Hippocampal formation (tissue), 2 donors: Measurements from ENCODE around the gene SPDYA.

Experiments used
- DNase-seq, 2 donors: peaks; one replicate each; lab custom pipeline; 2025; lab: John Stamatoyannopoulos, UW

SPDYA gene

DNA sequence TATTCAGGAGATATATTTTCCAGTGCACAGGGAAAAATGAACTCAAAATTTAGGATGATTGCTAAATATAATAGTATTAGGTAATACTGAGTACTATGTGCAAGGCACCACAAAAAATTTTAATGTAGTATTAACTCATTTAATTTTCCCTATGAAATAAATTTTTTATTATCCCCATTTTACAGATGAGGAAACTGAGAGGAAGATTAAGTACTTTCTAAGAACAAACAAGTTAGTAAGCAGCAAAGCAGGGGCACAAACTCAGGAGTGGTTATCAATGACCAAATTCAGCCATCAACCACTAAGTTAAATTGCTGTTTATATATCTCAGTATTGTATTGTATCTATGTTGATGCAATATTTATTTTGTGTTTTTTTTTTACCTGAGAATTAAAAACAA, 14.2 kb downstream of the SPDYA start:
- no peak for DNase-seq

DNA sequence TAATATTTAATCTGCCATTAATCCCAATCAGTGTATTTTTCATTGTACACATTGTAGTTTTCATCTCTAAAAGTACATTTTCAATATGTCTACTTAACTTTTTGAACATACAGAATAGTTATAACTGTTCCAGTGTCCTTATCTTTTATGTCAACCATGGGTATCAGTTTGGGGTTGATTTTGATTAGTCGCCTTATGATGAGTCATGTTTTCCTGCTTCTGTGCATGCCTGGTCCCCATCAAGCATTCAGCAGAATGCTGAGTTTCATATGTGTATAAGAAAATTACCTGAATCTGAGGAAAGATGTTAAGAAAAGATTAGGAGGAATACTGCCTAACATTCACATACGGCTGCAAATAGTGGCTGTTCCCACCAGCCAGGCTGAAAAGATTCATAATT, 17.7 kb downstream of the SPDYA start:
- no peak for DNase-seq

DNA sequence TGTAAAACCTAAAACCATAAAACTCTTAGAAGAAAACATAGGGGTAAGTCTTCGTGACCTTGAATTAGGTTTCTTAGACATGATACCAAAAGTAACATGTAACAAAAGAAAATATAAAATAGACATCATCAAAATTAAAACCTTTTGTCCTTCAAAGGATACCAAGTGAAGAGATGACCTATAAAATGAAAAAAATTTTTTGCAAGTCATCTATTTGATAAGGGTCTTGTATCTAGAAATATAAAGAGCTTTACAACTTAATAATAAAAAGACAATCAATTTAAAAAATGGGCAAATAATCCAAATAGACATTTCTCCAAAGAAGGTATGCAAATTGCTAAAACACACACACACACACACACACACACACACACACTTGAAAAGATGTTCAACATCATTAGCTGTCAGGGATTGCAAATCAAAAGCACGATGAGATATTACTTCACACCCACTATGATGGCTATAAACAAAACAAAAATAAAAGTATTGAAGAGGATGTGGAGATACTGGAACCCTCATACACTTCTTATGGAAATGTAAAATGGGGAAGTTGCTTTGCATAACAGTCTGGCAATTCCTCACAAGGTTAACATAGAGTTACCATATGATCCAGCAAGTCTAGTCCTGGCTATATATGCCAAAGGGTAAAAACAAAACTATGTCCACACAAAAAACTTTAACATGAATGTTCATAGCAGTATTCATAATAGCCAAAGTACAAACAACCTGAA, 23.3 kb downstream of the SPDYA start:
- DNase-seq, result no peak

DNA sequence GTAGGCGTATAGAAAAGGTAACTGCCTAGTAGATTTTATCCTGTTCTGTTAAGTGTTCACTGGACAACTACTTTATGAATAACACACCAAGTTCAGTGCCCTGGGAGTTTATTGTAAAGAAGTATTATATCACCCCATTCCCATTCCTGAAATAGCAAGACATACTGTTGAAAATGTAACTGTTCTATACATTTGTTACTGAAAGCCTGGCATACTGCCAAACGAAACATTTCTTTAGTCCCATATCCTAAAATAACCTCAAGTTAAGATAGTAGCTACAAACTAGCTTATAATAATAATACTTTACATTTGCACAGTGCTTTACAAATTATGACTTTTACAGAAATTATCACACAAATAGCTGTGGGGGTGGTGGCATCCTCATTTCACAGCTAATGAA, 25.1 kb downstream of the SPDYA start:
- no peak for DNase-seq

DNA sequence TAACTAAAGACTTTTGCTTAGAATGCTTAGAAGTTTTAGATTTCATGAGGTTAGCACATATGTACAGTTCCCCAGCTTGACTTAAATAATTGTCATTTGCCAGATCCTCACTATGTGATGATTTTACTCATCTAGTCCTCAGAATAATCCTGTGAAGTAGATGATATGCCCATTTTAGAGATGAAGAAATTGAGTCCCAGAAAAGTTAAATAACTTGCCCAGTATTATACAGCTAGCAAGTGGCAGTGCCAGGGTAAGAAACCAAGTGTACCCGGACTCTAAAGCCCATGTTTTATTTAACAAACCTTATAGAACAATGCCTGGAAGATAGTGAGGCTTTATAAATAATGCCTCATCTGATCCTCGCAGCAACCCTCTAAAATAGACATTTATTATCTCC, 28.3 kb downstream of the SPDYA start:
- DNase-seq, result no peak

DNA sequence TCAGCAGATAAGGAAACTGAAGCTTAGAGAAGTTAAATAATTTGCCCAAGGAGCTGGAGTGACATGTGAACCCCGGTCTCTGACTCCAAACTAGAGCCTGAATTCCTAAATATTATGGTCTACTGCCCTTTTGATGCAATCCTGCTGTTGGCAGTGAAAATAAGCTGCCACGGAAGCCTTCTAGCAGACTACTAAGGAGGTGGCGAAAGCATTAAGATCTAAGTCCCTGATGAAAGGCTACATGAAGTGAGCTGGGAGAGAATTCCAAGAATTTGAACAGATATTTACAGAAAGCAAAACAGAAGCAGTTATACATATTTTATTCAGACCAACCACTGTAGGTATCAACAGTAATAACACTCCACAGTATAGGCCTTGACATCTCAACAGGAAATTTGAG, 31.4 kb downstream of the SPDYA start:
- no peak for DNase-seq

DNA sequence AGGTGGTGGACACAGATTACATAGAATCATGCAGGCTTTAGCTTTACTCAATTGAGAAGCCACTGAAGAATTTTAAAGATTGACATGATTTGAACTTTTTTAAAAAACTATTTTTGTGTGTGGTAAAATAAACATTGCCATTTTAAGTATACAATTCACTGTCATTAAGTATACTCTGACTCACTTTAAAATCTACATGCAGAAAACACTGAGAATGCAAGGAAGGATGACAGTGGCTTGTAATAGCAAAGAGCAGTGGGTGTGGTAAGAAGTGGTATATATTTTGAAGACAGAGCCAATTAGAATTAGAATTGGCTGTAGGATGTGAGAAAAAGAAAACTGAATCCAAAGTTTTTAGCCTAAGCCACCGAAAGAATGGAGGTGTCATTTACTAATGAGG, 44.6 kb downstream of the SPDYA start:
- no peak for DNase-seq

DNA sequence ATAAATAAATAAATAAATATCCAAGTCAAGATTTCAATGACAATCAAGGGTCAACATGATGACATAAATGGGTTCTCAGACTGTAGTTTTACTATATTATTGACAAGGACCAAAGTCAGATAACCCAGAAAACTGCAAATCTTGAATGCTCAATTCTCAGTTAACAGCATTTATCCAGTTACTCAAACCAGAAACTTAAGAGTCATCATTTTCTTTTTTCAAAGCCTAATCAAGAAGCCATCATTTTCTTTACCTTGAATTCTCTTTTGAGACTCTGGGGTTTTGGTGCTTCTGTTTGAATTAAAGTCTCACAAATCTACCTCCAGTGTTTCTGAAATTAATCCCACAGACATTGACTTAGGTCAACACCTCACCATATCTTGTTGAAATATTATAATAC, 45.3 kb downstream of the SPDYA start:
- no peak for DNase-seq

DNA sequence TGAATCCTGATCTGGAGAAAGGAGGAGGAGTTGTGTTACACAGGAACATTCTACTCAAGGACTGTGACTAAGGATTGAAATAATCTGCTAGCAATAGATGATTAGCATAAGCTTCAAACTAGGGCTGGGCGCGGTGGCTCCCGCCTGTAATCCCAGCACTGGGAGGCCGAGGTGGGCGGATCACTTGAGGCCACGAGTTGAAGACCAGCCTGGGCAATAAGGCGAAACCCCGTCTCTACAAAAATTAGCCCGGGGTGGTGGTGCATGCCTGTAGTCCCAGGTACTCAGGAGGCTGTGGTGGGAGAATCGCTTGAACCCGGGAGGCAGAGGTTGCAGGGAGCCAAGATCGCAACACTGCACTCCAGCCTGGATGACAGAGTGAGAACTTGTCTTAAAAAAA, 58.0 kb downstream of the SPDYA start:
- no peak for DNase-seq

DNA sequence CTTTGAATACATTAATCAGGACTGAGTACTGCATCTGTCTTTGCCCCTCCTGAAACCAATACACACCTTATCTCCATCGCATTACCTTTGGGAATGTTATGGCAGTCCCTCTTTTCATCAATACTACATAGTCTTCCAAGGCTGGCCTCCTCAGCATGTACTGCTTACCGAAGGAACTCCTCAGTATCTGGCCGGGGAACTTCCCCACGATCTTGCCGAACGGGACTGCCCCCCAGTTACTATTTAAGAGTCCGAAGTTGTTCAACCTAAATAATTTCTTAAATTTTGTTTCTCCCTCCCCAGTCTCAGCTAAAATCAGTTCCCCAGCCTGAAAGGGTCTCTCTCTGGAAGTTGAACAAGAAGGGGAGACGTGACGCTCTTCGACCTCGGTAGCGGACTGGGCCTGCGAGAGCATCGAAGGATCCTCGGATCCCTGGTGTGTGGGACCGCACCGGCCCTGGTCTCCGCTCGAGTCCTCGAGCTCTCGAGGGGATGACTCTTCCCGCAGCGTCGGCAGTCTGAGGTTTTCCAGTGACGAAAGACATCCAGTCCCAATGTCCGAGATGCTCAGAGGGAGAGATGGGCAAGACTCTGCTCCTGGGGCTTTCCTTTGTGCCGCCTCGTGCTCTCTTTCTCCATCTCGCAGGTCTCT, 59.0 kb downstream of the SPDYA start:
- no peak for DNase-seq

DNA sequence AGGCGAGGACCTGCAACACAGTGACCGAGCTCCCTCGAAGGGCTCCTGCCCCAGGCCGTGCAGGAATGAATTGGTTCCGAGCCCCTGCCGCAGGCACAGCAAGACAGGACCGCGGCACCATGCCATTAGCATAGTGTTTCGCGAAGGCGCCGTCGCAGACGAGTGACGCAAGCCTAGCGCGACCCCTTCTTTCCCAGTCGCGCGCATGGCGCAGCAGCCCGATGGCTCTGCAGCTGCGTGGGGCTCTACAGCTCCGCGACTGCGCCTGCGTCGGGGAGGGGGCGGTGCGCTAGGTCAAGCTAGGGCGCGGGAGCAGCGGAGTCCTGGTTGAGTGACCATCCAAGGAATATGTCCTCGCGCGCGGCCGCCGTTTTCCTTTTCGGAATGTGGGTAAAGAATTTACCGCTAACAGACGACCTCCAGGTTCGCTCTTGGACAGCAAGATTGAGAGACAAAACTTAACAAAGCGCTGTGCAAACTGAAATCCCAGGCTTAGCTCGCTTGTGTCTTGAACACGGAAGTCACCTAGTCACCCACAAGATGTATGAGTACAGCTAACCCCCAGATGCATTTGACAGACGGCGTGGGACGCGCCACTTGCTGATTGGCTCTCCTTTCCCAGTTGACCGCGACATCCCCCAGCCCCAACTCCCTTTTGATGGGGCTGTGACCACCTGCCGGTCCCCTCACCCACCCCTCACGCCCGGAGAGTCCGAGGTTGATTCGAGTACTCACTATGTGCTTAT, 59.7 kb downstream of the SPDYA start, which contains the start of gene TRMT61B:
Gene TRMT61B, minus strand, starts transcription at position 164 of the 746 bp plus-strand sequence. Its CDS starts 32 bp downstream, at position 132.
- peak; percentile 89 to 95 for DNase-seq

DNA sequence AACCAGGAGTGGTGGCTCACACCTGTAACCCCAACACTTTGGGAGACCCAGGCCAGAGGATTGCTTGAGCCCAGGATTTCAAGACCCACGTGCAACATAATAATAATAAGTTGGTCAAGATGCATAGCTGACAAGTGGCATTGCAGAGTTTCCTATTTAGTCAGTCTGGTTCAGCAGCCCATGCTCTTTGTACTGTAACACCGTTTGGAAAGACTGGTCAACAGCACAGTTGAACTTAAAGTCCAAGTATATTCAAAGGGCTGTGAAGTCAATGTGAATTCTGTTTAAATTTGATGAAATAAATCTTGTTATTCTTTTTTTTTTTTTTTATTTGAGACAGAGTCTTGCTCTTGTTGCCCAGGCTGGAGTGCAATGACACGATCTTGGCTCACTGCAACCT, 61.0 kb downstream of the SPDYA start:
- DNase-seq, result no peak

DNA sequence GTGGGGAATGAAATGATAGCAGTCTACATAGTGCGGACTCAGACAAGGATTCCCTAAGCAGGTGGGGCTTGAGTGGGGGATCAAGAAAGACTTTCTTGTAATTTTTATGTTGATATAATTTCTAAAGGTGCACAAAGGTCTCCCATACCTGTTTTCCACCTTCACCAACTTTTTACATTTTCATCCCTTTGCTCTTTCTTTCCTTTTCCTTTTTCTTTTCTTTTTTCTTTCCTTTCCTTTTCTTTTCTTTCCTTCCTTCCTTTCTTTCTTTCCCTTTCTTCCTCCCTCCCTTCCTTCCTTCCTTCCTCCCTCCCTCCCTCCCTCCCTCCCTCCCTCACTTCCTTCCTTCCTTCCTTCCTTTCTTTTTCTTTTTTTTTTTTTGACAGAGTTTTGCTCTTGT, 69.6 kb downstream of the SPDYA start:
- no peak for DNase-seq

DNA sequence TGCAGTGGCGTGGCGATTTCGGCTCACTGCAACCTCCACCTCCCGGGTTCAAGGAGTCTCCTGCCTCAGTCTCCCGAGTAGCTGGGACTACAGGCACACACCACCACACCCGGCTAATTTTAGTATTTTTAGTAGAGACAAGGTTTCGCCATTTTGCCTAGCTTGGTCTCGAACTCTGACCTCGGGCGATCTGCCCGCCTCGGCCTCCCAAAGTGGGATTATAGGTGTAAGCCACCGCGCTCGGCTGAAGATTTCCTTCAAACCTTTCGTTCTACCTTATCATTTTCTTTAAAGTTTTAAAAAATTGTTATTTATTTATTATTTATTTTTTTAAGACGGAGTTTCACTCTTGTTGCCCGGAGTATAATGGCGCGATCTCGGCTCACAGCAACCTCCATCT, 82.9 kb downstream of the SPDYA start:
- DNase-seq, result no peak

DNA sequence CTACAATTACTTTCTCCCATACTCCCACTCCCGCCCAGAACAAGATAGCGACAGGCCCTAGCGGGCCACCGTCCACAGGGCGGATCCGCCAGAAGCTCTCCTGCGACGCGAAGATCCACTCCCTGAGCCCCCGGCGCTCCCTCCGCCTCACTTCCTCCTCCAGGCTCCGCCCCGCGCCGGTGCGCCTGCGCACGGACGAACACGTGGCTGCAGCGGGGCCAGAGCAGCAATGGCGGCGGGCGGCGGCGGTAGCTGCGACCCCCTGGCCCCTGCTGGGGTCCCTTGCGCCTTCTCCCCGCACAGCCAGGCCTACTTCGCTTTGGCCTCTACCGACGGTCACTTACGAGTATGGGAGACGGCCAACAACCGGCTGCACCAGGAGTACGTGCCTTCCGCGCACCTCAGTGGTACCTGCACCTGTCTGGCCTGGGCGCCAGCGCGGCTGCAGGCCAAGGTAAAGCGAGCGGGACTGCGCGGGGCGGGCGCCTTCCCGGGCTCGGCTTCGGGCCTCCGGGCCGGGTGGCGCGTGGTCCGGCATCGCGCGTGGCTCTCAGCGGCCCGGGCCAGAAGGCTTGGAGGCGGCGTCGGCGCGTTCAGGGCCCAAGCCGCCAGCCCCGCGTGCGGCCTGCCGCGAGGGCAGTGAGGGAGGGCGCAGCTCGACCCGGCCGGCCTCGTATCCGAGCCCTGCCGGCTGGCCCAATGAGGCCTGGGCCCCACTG, 84.0 kb downstream of the SPDYA start, which contains the start of gene WDR43:
Gene WDR43, plus strand, starts transcription at position 198 of the 719 bp plus-strand sequence. Its CDS starts 32 bp downstream, at position 230.
- peak; percentile 94 to 96 for DNase-seq

DNA sequence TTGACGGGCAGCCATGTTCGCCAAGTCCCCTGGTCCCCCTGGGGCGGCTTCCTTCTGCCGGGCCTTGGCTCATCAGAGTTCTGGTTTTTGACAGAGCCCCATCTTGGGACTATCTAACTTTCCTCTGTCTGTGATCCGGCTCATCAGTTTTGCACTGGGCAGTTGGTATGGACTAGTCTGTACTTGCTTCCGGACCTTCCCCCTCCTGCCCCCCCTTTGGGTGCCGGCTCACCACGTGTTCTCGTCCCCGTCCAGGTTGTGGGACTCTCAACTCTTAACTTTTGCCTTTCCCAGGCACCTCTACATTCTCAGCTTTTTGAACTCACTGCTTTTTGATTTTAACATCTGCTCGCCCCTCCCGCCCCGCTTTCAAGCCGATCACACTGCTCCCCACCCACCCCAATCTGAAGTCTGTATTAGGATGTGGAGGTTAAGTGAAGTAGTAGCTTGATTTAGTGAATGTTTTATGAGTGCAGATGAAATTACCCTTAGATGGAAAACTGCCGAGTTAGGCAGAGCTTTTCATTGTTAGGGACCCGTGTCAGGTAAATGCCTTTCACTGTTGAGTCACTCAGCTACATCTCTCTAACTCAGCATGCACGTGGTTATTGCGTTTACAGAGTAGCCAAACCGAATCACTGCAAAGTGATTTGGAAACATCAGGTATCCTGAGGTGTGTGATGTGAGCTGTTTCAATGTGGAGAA, 84.7 kb downstream of the SPDYA start:
- peak in 1 of 2 donors; percentile 2 for DNase-seq

DNA sequence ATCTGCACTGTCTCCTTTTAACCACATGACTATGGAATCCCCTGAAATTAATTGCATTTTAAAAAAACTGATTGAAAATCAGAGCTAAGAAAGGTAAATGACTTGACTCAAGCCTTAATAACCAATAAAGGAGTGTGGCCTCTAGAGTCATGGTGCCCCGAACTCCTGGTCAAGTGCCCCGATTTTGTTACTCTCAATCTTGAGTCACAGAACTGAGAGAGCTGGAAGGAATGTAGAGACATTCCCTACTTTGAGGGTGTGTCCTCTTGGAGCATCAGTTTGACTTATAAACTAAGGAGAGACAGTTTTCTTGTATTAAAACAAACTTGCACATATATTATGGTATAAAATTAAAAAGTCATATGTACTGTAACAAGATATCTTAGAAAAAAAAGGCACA, 86.3 kb downstream of the SPDYA start:
- DNase-seq, result no peak

DNA sequence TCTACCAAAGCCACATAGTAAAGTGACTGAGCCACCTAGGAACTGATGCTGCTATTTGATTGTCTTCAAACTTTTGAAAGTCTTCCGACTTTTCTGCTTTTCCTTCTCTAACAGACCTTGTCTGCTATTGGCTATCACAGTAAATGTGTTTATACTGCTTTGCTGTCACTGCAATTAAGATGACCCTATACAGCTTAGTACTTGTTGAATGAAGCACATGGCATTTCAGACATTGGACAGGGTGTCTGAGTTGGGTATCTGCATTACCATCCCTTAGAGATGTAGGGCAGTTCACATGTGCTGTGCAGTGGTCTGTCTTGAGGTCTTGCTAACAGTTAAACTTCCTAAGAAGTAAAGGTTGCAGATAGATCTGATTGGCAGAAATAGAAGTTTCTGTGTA, 87.4 kb downstream of the SPDYA start:
- DNase-seq, result no peak
